Measurements from ENCODE around the gene STBD1. TPM values are rescaled to one million over a fixed set of nuclear protein-coding genes. Genes with fewer than 3 reads are reported as not detected.
A peak's percentile ranks its signal among the peaks of the same experiment; 100 is the strongest.

The STBD1 gene
- total and polyA plus RNA-seq, 4 donors, result 10.3 to 42.5 (median 30.3) TPM

DNA sequence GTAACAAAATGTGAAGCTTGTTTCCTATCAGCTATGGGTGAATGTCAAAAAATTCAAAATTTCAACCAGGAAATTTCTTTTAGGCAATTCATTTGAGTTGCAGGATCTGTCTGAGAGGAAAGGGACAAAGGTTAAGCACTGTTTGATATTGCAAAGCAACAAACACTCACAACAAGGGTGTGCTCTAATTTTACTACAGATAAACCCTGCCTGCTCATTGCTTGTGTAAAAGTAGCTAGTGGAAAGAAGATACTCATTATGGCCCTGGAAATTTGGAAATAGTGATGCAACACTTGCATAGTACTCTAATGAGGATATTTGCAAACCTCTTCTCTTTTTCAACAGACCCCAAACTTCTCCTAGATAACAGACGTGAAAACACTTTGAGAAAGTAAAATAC is 27.9 kb upstream of the STBD1 start:
- Histone ChIP-seq H3K4me1 (ENCODE audit: control insufficient read depth in 4 of 4, insufficient read depth in 4 of 4, low read length in 3 of 4) (peaks cover 8 to 68% (median 45%) of the 10 kb centered on the region in 4 donors), H3K36me3 (ENCODE audit: control insufficient read depth in 4 of 4, insufficient read depth in 3 of 4, low read depth in 1 of 4, low read length in 3 of 4) (no peaks in the 10 kb centered on the region), H3K27ac (ENCODE audit: low read depth in 1 of 2, low read length in 2 of 2) (peak overlapping the region; percentile 82 to 96), H3K27me3 (ENCODE audit: control insufficient read depth in 4 of 4, insufficient read depth in 4 of 4, low read length in 3 of 4) (no peaks in the 10 kb centered on the region), H3K4me3 (ENCODE audit: low read depth in 1 of 3, low read length in 3 of 3) (no peak overlapping the region), H3K9ac (ENCODE audit: low read depth in 1 of 2, low read length in 2 of 2) (peak overlapping the region in 1 of 2 donors; percentile 55), H3K9me3 (ENCODE audit: control insufficient read depth in 4 of 4, low read length in 3 of 4) (no peaks in the 10 kb centered on the region)
- DNase-seq (ENCODE audit: low spot score), result no peak
- 27% methylated on average over 1 of the region's 1 CpG for WGBS
- TF ChIP-seq CTCF (IDR thresholded peaks at IDR 0.05; ENCODE audit: low read depth, low read length, missing input control) (no peak), YY1 (IDR thresholded peaks at IDR 0.05) (peak; percentile 87), EGR1 (IDR thresholded peaks at IDR 0.05; ENCODE audit: low read depth in 2 of 2) (peak; percentile 57 to 88), TAF1 (conservative IDR thresholded peaks at IDR 0.05) (peak; percentile 14), NR2F2 (IDR thresholded peaks at IDR 0.05) (peak; percentile 17), JUND (IDR thresholded peaks at IDR 0.05) (peak; percentile 83 to 86), GABPA (IDR thresholded peaks at IDR 0.05 in 1 of 2, conservative IDR thresholded peaks at IDR 0.05 in 1 of 2) (no peak), SP1 (IDR thresholded peaks at IDR 0.05) (peak; percentile 93), FOXA2 (IDR thresholded peaks at IDR 0.05) (peak; percentile 47), RAD21 (IDR thresholded peaks at IDR 0.05) (peak; percentile 60 to 64), ZBTB33 (IDR thresholded peaks at IDR 0.05) (peak; percentile 44), HNF4A (conservative IDR thresholded peaks at IDR 0.05) (peak; percentile 85 to 86), HNF4G (IDR thresholded peaks at IDR 0.05) (peak; percentile 67), RXRA (IDR thresholded peaks at IDR 0.05) (peak; percentile 77 to 82), FOXA1 (IDR thresholded peaks at IDR 0.05) (peak; percentile 35)
- TF ChIP-seq, protein P1, sequence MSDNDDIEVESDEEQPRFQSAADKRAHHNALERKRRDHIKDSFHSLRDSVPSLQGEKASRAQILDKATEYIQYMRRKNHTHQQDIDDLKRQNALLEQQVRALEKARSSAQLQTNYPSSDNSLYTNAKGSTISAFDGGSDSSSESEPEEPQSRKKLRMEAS (IDR thresholded peaks at IDR 0.05), result peak; percentile 90
- TF ChIP-seq, protein P2, sequence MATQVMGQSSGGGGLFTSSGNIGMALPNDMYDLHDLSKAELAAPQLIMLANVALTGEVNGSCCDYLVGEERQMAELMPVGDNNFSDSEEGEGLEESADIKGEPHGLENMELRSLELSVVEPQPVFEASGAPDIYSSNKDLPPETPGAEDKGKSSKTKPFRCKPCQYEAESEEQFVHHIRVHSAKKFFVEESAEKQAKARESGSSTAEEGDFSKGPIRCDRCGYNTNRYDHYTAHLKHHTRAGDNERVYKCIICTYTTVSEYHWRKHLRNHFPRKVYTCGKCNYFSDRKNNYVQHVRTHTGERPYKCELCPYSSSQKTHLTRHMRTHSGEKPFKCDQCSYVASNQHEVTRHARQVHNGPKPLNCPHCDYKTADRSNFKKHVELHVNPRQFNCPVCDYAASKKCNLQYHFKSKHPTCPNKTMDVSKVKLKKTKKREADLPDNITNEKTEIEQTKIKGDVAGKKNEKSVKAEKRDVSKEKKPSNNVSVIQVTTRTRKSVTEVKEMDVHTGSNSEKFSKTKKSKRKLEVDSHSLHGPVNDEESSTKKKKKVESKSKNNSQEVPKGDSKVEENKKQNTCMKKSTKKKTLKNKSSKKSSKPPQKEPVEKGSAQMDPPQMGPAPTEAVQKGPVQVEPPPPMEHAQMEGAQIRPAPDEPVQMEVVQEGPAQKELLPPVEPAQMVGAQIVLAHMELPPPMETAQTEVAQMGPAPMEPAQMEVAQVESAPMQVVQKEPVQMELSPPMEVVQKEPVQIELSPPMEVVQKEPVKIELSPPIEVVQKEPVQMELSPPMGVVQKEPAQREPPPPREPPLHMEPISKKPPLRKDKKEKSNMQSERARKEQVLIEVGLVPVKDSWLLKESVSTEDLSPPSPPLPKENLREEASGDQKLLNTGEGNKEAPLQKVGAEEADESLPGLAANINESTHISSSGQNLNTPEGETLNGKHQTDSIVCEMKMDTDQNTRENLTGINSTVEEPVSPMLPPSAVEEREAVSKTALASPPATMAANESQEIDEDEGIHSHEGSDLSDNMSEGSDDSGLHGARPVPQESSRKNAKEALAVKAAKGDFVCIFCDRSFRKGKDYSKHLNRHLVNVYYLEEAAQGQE (IDR thresholded peaks at IDR 0.05), result peak; percentile 76
- TF ChIP-seq, protein P3, sequence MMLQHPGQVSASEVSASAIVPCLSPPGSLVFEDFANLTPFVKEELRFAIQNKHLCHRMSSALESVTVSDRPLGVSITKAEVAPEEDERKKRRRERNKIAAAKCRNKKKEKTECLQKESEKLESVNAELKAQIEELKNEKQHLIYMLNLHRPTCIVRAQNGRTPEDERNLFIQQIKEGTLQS (IDR thresholded peaks at IDR 0.05), result peak; percentile 97

Measured in liver (tissue), 9 donors.